K562 (cell line): ENCODE measurements around the gene CDCA7L. TPM values are rescaled to one million over a fixed set of nuclear protein-coding genes. Genes with fewer than 3 reads are reported as not detected.

Source experiments
- ATAC-seq: fragments of 200-7000 bp; cut with Tn5 transposase; 3 replicates; pipeline ENCODE4 v1.9.1; 2020; ENCODE audit warnings: moderate library complexity
- BruUV-seq: library from RNA; stranded (reverse); fragments of 400-500 nt; replicated peaks from 2 replicates; lab custom pipeline; 2021; lab: Mats Ljungman, UMichigan
- CTCF ChIA-PET: fragments of 300-600 bp; formaldehyde crosslinking; extraction: SDS; loops from one replicate; lab custom pipeline; 2021; ENCODE audit warnings: low intra/inter-chr PET ratio; lab: Yijun Ruan, JAX
- POLR2A ChIA-PET: fragments of 300-600, 350-650 bp; sonication (Branson Sonifier 250); formaldehyde crosslinking; extraction: SDS; loops from one replicate; lab custom pipeline; 2021; ENCODE audit warnings: antibody characterized with exemption, inconsistent platforms; lab: Yijun Ruan, JAX
- DNase-seq, 4 experiments: peaks; one replicate each; pipeline versions ENCODE4 v3.0.0 to v3.0.0-alpha.2; 2011 to 2018; ENCODE audit warnings: low spot score in 3 of 4, mixed read lengths in 3 of 4; ENCODE audit errors: extremely low read depth in 1 of 4
- FAIRE-seq: peaks from 2 replicates; lab custom pipeline; 2011; peaks lifted over from hg19 to GRCh38; lab: Jason Lieb, UNC
- H2AFZ ChIP-seq: 2 replicates; pipeline ENCODE4 v1.6.0; 2011; ENCODE audit warnings: low read depth, low read length, control low read depth, inconsistent platforms
- H3K27ac ChIP-seq: fragments of 200-600 bp; 3 replicates; pipeline ENCODE4 v1.8.0; 2011; ENCODE audit warnings: low read depth, mild to moderate bottlenecking, control low read depth, inconsistent platforms, low read length, moderate library complexity, mixed read lengths; ENCODE audit errors: extremely low read depth
- H3K27me3 ChIP-seq, 2 experiments: fragments of 300-600 bp in 1 of 2; 2 replicates in 1 of 2; 3 replicates in 1 of 2; pipeline versions ENCODE4 v1.6.0 to v1.8.0; 2011; ENCODE audit warnings: inconsistent platforms in 2 of 2, low read length in 2 of 2, mild to moderate bottlenecking in 1 of 2, mixed read lengths in 1 of 2, moderate library complexity in 1 of 2; ENCODE audit not compliant: control insufficient read depth in 2 of 2, insufficient read depth in 2 of 2
- H3K36me3 ChIP-seq: fragments of 300-600 bp; 3 replicates; pipeline ENCODE4 v1.8.0; 2011; ENCODE audit warnings: mild to moderate bottlenecking, low read length, inconsistent platforms; ENCODE audit not compliant: control insufficient read depth, insufficient read depth
- H3K4me1 ChIP-seq, 2 experiments: fragments of 200-600 bp in 1 of 2; replicated peaks in 1 of 2; 2 replicates in 1 of 2; 3 replicates in 1 of 2; pipeline versions ENCODE4 v1.5.1 to v1.8.0; 2011; ENCODE audit warnings: inconsistent platforms in 2 of 2, low read length in 2 of 2, mild to moderate bottlenecking in 1 of 2, mixed read lengths in 1 of 2, moderate library complexity in 1 of 2; ENCODE audit not compliant: control insufficient read depth in 2 of 2, insufficient read depth in 2 of 2
- H3K4me2 ChIP-seq: 2 replicates; pipeline ENCODE4 v1.6.1; 2011; ENCODE audit warnings: low read length, control low read depth, inconsistent platforms, mixed read lengths; ENCODE audit not compliant: insufficient read depth
- H3K4me3 ChIP-seq: fragments of 200-600 bp; sonication (generic), shearing (Covaris generic); 2 replicates; pipeline ENCODE4 v1.5.1; 2016; ENCODE audit warnings: control low read depth, inconsistent platforms
- H3K79me2 ChIP-seq: fragments of 200-600 bp; 3 replicates; pipeline ENCODE4 v1.8.0; 2011; ENCODE audit warnings: low read length, inconsistent platforms; ENCODE audit not compliant: control insufficient read depth, insufficient read depth
- H3K9ac ChIP-seq, 2 experiments: 2 replicates each; pipeline versions ENCODE4 v1.6.0 to v1.6.1; 2011; ENCODE audit warnings: low read depth in 2 of 2, low read length in 2 of 2, control low read depth in 1 of 2, inconsistent platforms in 1 of 2, mild to moderate bottlenecking in 1 of 2, mixed read lengths in 1 of 2; ENCODE audit not compliant: insufficient read depth in 1 of 2
- H3K9me1 ChIP-seq: one replicate; pipeline ENCODE4 v1.6.0; 2011; ENCODE audit warnings: inconsistent platforms, mild to moderate bottlenecking, low read length, moderate library complexity; ENCODE audit not compliant: control insufficient read depth, insufficient read depth
- H3K9me3 ChIP-seq: replicated peaks from 2 replicates; pipeline ENCODE4 v1.5.1; 2011; ENCODE audit warnings: low read depth, low read length, inconsistent platforms; ENCODE audit not compliant: control insufficient read depth, insufficient read depth
- H4K20me1 ChIP-seq: replicated peaks from 2 replicates; pipeline ENCODE4 v1.6.1; 2011; ENCODE audit warnings: low read length, inconsistent platforms, mixed read lengths; ENCODE audit not compliant: control insufficient read depth, insufficient read depth
- CEBPG ChIP-seq, 3 experiments: fragments of 200-800 bp in 1 of 3; sonication (Bioruptor generic) in 1 of 3; sonication (generic) in 1 of 3; formaldehyde crosslinking in 1 of 3; IDR thresholded peaks in 2 of 3; conservative IDR thresholded peaks in 1 of 3; 2 replicates each; pipeline versions ENCODE4 v1.6.1 to v1.8.0; 2016 to 2022; ENCODE audit warnings: missing compliant biosample characterization in 2 of 3, missing genetic modification characterization in 2 of 3, mild to moderate bottlenecking in 1 of 3, missing genetic modification reagents in 1 of 3
- ELF2 ChIP-seq: fragments of 250-450 bp; sonication (Bioruptor Pico); IDR thresholded peaks from 2 replicates; pipeline ENCODE4 v1.5.0; 2021; ENCODE audit warnings: mild to moderate bottlenecking
- FOXO4 ChIP-seq: fragments of 450-650 bp; formaldehyde crosslinking; IDR thresholded peaks from 2 replicates; pipeline ENCODE4 v1.4.0; 2020; ENCODE audit warnings: mild to moderate bottlenecking, moderate library complexity
- KLF10 ChIP-seq: fragments of 250-450 bp; sonication (Bioruptor Pico); IDR thresholded peaks from 2 replicates; pipeline ENCODE4 v1.6.1; 2021; ENCODE audit warnings: matching md5 sums
- SFPQ ChIP-seq: fragments of 200-400 bp; formaldehyde crosslinking; IDR thresholded peaks from 2 replicates; pipeline ENCODE4 v1.6.1; 2017; ENCODE audit warnings: mild to moderate bottlenecking, low read depth, low read length, moderate library complexity
- ZNF184 ChIP-seq: sonication (generic); formaldehyde crosslinking; IDR thresholded peaks from 2 replicates; pipeline ENCODE4 v1.5.0; 2020; ENCODE audit warnings: missing genetic modification reagents
- WGBS: fragments of 100-300 bp; shearing (Covaris generic); methylation state at CpG from one replicate; pipeline ENCODE4 v1.1.6; 2016; ENCODE audit warnings: low coverage, mixed read lengths; ENCODE audit not compliant: insufficient coverage; ENCODE audit errors: missing lambda C conversion rate; 5-methylcytosine and 5-hydroxymethylcytosine counted together
- in situ Hi-C: fragments of 300-500 bp; cut with MboI; formaldehyde crosslinking; loops from 4 replicates; pipeline ENCODE4 v1.15.0; 2018; ENCODE audit warnings: inconsistent platforms, mixed read lengths
- intact Hi-C: fragments of 100-400 bp; cut with micrococcal nuclease; formaldehyde crosslinking; loops from 2 replicates; pipeline ENCODE4 v1.14.2; 2022
- polyA plus RNA-seq, 8 experiments: library from polyadenylated mRNA; depleted of rRNA in 4 of 8; stranded (reverse) in 5 of 8; unstranded in 3 of 8; fragments of >200 nt; fragmentation: Nextera tagmentation in 2 of 8; fragmentation: Illumina TruSeq in 1 of 8; extraction: Ambion mirVana in 2 of 8; extraction: Trizol in 1 of 8; gene quantifications; 2 replicates each; pipeline versions ENCODE4 v1.2.1 to v1.2.3, GENCODE V29; 2011 to 2014; ENCODE audit warnings: inconsistent platforms in 1 of 8, missing spikeins in 1 of 8
- total RNA-seq, 7 experiments: library from RNA; depleted of rRNA in 6 of 7; stranded (reverse); fragments of >200 nt in 6 of 7; fragmentation: Illumina TruSeq in 2 of 7; extraction: Trizol in 2 of 7; gene quantifications; 2 replicates each; pipeline versions ENCODE4 v1.2.1 to v1.2.3, GENCODE V29; 2011 to 2021; ENCODE audit warnings: low replicate concordance in 1 of 7
- TF ChIP-seq, protein P1 (sequence below): fragments of 450-650 bp; IDR thresholded peaks from 2 replicates; pipeline ENCODE4 v1.6.1; 2016; ENCODE audit warnings: low read depth

The CDCA7L gene
- total and polyA plus RNA-seq, 9 of the 15 experiments (the other 6 are each of a cell fraction or from before 2014, with no cell fraction given), result 1.9 to 32.4 (median 3.1) TPM

GRCh38 chr7:21944616-21945453 lies 864 bp downstream of the CDCA7L start:
- TF ChIP-seq ZNF184 (CRISPR knock-in tag) (no peak), SFPQ (no peak), ELF2 (CRISPR knock-in tag) (no peak), KLF10 (no peak), FOXO4 (CRISPR knock-in tag) (no peak), CEBPG (CRISPR knock-in tag; IDR thresholded peaks at IDR 0.05) (no peak), CEBPG (tag; conservative IDR thresholded peaks at IDR 0.05 in 1 of 2, IDR thresholded peaks at IDR 0.05 in 1 of 2) (no peak)
- TF ChIP-seq, protein P1, sequence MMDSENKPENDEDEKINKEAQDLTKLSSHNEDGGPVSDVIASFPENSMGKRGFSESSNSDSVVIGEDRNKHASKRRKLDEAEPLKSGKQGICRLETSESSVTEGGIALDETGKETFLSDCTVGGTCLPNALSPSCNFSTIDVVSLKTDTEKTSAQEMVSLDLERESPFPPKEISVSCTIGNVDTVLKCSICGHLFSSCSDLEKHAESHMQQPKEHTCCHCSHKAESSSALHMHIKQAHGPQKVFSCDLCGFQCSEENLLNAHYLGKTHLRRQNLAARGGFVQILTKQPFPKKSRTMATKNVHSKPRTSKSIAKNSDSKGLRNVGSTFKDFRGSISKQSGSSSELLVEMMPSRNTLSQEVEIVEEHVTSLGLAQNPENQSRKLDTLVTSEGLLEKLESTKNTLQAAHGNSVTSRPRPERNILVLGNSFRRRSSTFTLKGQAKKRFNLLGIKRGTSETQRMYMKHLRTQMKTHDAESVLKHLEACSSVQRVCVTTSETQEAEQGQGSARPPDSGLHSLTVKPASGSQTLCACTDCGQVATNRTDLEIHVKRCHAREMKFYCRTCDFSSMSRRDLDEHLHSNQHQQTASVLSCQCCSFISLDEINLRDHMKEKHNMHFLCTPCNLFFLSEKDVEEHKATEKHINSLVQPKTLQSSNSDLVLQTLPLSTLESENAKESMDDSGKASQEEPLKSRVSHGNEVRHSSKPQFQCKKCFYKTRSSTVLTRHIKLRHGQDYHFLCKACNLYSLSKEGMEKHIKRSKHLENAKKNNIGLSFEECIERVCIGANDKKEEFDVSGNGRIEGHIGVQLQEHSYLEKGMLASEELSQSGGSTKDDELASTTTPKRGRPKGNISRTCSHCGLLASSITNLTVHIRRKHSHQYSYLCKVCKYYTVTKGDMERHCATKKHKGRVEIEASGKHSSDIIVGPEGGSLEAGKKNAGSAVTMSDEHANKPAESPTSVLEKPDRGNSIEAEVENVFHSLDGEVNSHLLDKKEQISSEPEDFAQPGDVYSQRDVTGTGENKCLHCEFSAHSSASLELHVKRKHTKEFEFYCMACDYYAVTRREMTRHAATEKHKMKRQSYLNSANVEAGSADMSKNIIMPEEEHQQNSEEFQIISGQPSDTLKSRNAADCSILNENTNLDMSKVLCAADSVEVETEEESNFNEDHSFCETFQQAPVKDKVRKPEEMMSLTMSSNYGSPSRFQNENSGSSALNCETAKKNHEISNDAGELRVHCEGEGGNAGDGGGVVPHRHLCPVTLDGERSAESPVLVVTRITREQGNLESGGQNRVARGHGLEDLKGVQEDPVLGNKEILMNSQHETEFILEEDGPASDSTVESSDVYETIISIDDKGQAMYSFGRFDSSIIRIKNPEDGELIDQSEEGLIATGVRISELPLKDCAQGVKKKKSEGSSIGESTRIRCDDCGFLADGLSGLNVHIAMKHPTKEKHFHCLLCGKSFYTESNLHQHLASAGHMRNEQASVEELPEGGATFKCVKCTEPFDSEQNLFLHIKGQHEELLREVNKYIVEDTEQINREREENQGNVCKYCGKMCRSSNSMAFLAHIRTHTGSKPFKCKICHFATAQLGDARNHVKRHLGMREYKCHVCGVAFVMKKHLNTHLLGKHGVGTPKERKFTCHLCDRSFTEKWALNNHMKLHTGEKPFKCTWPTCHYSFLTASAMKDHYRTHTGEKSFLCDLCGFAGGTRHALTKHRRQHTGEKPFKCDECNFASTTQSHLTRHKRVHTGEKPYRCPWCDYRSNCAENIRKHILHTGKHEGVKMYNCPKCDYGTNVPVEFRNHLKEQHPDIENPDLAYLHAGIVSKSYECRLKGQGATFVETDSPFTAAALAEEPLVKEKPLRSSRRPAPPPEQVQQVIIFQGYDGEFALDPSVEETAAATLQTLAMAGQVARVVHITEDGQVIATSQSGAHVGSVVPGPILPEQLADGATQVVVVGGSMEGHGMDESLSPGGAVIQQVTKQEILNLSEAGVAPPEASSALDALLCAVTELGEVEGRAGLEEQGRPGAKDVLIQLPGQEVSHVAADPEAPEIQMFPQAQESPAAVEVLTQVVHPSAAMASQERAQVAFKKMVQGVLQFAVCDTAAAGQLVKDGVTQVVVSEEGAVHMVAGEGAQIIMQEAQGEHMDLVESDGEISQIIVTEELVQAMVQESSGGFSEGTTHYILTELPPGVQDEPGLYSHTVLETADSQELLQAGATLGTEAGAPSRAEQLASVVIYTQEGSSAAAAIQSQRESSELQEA, result no peak
- CTCF ChIA-PET, result no interaction called here
- 7% methylated on average over 28 of the region's 34 CpGs for WGBS
- DNase-seq (peak in 1 of 4 experiments; percentile 3), FAIRE-seq (no peak), ATAC-seq (no peak)
- POLR2A ChIA-PET, result interaction anchor here (0.5 to 0.6 kb wide), 3 partner anchors 57 to 755 kb away, joined by 3 to 4 read pairs (median 3); no protein-coding TSS in a partner anchor
- Histone ChIP-seq H3K4me1 (peaks cover 6 to 16% of the 10 kb centered on the region in 2 experiments; a peak in 4 of 5 replicates), H3K36me3 (no peaks in the 10 kb centered on the region), H3K9ac (peak overlapping the region; percentile 45 to 69; a peak in 3 of 4 replicates), H3K27ac (no peak overlapping the region), H3K9me3 (no peaks in the 10 kb centered on the region), H3K9me1 (no peaks in the 10 kb centered on the region), H3K27me3 (peaks cover 6 to 24% of the 10 kb centered on the region in 2 experiments), H3K4me3 (peak overlapping the region; percentile 37), H3K79me2 (no peaks in the 10 kb centered on the region), H2AFZ (peak overlapping the region; percentile 56), H4K20me1 (0 out of 2 replicates have a peak, but pooled peaks cover 3% of the 10 kb centered on the region), H3K4me2 (peak overlapping the region; percentile 54)
- BruUV-seq, result no TSS peak
- in situ Hi-C loops, result no loop called here
- intact Hi-C loops, result no loop called here
